PC-9 (cell line): ENCODE data around the gene CDK2. TPM values are rescaled to one million over a fixed set of nuclear protein-coding genes. Genes with fewer than 3 reads are reported as not detected.
A peak's percentile ranks its signal among the peaks of the same experiment; 100 is the strongest.

Experiments used
- BruUV-seq: library from RNA; stranded (reverse); fragments of 400-500 nt; replicated peaks from 2 replicates; lab custom pipeline; 2021; lab: Mats Ljungman, UMichigan
- CTCF ChIA-PET: fragments of 300-600 bp; sonication (Branson Sonifier 250); formaldehyde crosslinking; loops from one replicate; lab custom pipeline; 2022; ENCODE audit warnings: antibody characterized with exemption; lab: Charles Lee
- POLR2A ChIA-PET: fragments of 300-600 bp; sonication (Branson Sonifier 250); formaldehyde crosslinking; loops from one replicate; lab custom pipeline; 2022; ENCODE audit warnings: antibody characterized with exemption; ENCODE audit not compliant: unreplicated experiment; lab: Charles Lee
- DNase-seq, 2 experiments: peaks; one replicate each; pipeline versions ENCODE4 v3.0.0 to v3.0.0-alpha.2; 2015 to 2022; ENCODE audit warnings: mixed read lengths in 1 of 2
- H2AFZ ChIP-seq: fragments of 200-600 bp; sonication (generic); 2 replicates; pipeline ENCODE4 v1.8.1; 2017; ENCODE audit warnings: antibody characterized with exemption
- H3F3A ChIP-seq: fragments of 200-600 bp; sonication (generic); 2 replicates; pipeline ENCODE4 v1.8.1; 2017; ENCODE audit warnings: antibody characterized with exemption, mild to moderate bottlenecking, low read depth; ENCODE audit not compliant: insufficient read depth
- H3K27ac ChIP-seq: fragments of 200-600 bp; sonication (generic); 2 replicates; pipeline ENCODE4 v1.6.1; 2016; ENCODE audit warnings: mixed run types
- H3K27me3 ChIP-seq: fragments of 200-600 bp; sonication (generic); 2 replicates; pipeline ENCODE4 v1.6.1; 2016; ENCODE audit warnings: low read depth, mixed run types; ENCODE audit not compliant: insufficient read depth
- H3K36me3 ChIP-seq: fragments of 200-600 bp; sonication (generic); 2 replicates; pipeline ENCODE4 v1.6.1; 2016; ENCODE audit warnings: low read depth, mixed run types
- H3K4me1 ChIP-seq: fragments of 200-600 bp; sonication (generic); replicated peaks from 2 replicates; pipeline ENCODE4 v1.6.1; 2016; ENCODE audit warnings: mixed run types; ENCODE audit not compliant: insufficient read depth
- H3K4me2 ChIP-seq: fragments of 200-600 bp; sonication (generic); 2 replicates; pipeline ENCODE4 v1.6.1; 2017; ENCODE audit warnings: mixed run types
- H3K4me3 ChIP-seq: fragments of 200-600 bp; sonication (generic); 2 replicates; pipeline ENCODE4 v1.6.1; 2016; ENCODE audit warnings: mixed run types
- H3K79me2 ChIP-seq: fragments of 200-600 bp; sonication (generic); 2 replicates; pipeline ENCODE4 v1.6.1; 2017; ENCODE audit warnings: low read depth, mixed run types
- H3K9me2 ChIP-seq: fragments of 200-600 bp; sonication (generic); 2 replicates; pipeline ENCODE4 v1.8.1; 2017; ENCODE audit warnings: mild to moderate bottlenecking; ENCODE audit not compliant: insufficient read depth
- H3K9me3 ChIP-seq: fragments of 200-600 bp; sonication (generic); 2 replicates; pipeline ENCODE4 v1.8.1; 2016; ENCODE audit warnings: low read depth; ENCODE audit not compliant: insufficient read depth
- H4K20me1 ChIP-seq: fragments of 200-600 bp; sonication (generic); 2 replicates; pipeline ENCODE4 v1.8.1; 2017; ENCODE audit not compliant: insufficient read depth
- EZH2 ChIP-seq: fragments of 200-600 bp; sonication (generic); IDR thresholded peaks from 2 replicates; pipeline ENCODE4 v1.8.0; 2017; ENCODE audit warnings: antibody characterized with exemption, low read depth
- intact Hi-C: fragments of 100-400 bp; cut with micrococcal nuclease; formaldehyde crosslinking; loops from one replicate; pipeline ENCODE4 v1.10.0; 2022; ENCODE audit not compliant: unreplicated experiment
- total RNA-seq: library from RNA; stranded (reverse); gene quantifications from 2 replicates; pipeline ENCODE4 v1.2.3, GENCODE V29; 2021
- TF ChIP-seq, protein P1 (sequence below): fragments of 200-600 bp; sonication (generic); conservative IDR thresholded peaks from 2 replicates; pipeline ENCODE4 v1.6.1; 2017; ENCODE audit warnings: mixed run types, antibody characterized with exemption, mild to moderate bottlenecking, moderate library complexity

Gene CDK2
- total RNA-seq, 1 experiment from 2014 or later: 93.8 TPM

DNA sequence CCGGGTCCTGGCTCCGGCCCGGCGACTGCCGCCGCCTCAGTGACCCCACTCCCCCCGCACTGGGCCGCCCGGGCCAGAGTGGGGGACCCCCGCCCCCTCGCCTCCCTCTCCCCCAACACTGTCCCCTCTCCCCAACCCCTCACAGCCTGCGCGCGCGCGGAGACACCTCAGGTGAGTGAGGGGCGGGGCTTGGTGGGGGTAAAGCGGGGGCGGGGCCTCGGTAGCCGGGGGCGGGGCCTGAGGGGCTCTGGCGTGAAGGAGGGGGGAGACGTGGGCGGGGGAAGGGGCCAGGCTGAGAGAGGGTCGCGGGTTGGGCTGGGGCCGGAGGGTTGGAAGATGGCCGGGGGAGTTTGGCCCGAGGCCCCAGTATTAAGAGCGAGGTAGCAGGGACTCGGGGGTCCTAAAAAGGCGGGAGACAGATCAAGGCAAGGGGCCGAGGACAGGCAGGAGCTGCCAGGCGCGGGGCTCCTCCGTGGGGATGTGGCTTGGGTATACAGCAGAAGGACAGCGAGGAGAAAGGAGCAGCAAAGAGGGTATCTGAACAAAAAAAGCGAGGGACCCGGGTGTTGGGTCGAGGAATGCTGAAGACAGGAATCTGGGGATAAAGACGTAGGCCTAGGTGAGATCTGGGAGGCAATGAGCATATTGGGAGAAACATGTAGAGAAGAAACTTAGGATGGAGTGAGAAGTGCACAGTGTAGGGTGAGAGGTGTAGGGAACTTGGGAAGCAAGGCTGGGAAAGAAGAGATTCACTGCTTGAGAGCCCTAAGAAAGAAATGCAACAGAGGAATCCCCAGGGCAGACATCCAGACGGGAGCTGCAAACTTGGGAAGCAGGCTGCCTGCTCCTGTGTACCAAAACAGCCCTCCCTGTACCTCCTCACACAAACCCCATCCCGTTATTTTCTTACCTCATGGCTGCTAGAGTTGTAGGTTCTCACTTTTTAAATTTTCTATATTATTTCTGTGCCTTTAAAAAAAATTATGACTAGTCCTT is 41.2 kb downstream of the CDK2 start:
- Histone ChIP-seq H3F3A (peaks cover 25% of the 10 kb centered on the region), H3K79me2 (no peaks in the 10 kb centered on the region), H3K9me3 (no peaks in the 10 kb centered on the region), H3K36me3 (no peaks in the 10 kb centered on the region), H4K20me1 (no peaks in the 10 kb centered on the region), H3K27me3 (no peaks in the 10 kb centered on the region), H3K4me2 (peak overlapping the region; percentile 82), H3K9me2 (no peaks in the 10 kb centered on the region; the same call in 1 of the 2 replicates), H3K27ac (peak overlapping the region; percentile 52; the same call in 1 of the 2 replicates), H3K4me3 (peak overlapping the region; percentile 63), H2AFZ (peak overlapping the region; percentile 84; the same call in 1 of the 2 replicates), H3K4me1 (peaks cover 13% of the 10 kb centered on the region)
- intact Hi-C loops: no loop called here
- POLR2A ChIA-PET: interaction anchor here (0.6 to 1.2 kb wide), 4 partner anchors 11 to 629 kb away, joined by 6 to 10 read pairs (median 8); partner anchors contain the start of genes ORMDL2 and SUOX
- CTCF ChIA-PET: interaction anchor here (1.2 kb wide), 1 partner anchor 12 kb away, joined by 6 read pairs; no protein-coding TSS in a partner anchor
- TF ChIP-seq EZH2: no peak
- no TSS peak for BruUV-seq
- DNase-seq: peak in 1 of 2 experiments; percentile 65

DNA sequence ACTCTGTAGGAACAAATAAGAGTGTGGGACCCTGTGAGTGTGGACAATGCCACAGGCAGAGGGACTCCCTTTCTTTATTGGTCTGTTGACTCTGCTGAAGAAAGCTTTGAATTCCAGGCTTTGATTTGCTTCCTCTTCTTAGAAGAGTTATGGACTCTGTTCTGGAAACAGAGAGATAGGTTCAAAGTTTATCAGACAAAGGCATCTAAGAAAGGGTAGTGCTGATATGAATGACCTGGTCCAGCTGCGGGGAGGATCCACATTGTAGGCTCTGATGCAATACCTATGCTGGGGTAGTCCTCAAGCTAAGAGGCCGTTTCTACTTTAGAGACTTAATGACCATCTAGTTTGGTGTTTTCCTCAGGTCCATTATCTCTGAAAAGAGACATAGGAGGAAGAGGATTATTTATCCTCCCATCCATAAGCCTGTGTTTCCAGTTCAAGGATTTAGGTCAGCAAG is 43.5 kb downstream of the CDK2 start:
- Histone ChIP-seq H3K79me2 (no peaks in the 10 kb centered on the region), H3K9me2 (no peaks in the 10 kb centered on the region; the same call in 1 of the 2 replicates), H3K4me3 (no peak overlapping the region), H3F3A (peaks cover 25% of the 10 kb centered on the region), H3K36me3 (no peaks in the 10 kb centered on the region), H3K27me3 (no peaks in the 10 kb centered on the region), H3K9me3 (no peaks in the 10 kb centered on the region), H4K20me1 (no peaks in the 10 kb centered on the region), H3K4me1 (peaks cover 23% of the 10 kb centered on the region), H3K4me2 (no peak overlapping the region), H2AFZ (no peak overlapping the region), H3K27ac (no peak overlapping the region)
- POLR2A ChIA-PET: no interaction called here
- no peak for DNase-seq
- intact Hi-C loops: no loop called here
- CTCF ChIA-PET: interaction anchor here (0.9 kb wide), 1 partner anchor 19 kb away, joined by 4 read pairs; no protein-coding TSS in a partner anchor
- BruUV-seq: no TSS peak
- TF ChIP-seq, protein P1, sequence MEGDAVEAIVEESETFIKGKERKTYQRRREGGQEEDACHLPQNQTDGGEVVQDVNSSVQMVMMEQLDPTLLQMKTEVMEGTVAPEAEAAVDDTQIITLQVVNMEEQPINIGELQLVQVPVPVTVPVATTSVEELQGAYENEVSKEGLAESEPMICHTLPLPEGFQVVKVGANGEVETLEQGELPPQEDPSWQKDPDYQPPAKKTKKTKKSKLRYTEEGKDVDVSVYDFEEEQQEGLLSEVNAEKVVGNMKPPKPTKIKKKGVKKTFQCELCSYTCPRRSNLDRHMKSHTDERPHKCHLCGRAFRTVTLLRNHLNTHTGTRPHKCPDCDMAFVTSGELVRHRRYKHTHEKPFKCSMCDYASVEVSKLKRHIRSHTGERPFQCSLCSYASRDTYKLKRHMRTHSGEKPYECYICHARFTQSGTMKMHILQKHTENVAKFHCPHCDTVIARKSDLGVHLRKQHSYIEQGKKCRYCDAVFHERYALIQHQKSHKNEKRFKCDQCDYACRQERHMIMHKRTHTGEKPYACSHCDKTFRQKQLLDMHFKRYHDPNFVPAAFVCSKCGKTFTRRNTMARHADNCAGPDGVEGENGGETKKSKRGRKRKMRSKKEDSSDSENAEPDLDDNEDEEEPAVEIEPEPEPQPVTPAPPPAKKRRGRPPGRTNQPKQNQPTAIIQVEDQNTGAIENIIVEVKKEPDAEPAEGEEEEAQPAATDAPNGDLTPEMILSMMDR: no peak
- no peak for TF ChIP-seq EZH2

DNA sequence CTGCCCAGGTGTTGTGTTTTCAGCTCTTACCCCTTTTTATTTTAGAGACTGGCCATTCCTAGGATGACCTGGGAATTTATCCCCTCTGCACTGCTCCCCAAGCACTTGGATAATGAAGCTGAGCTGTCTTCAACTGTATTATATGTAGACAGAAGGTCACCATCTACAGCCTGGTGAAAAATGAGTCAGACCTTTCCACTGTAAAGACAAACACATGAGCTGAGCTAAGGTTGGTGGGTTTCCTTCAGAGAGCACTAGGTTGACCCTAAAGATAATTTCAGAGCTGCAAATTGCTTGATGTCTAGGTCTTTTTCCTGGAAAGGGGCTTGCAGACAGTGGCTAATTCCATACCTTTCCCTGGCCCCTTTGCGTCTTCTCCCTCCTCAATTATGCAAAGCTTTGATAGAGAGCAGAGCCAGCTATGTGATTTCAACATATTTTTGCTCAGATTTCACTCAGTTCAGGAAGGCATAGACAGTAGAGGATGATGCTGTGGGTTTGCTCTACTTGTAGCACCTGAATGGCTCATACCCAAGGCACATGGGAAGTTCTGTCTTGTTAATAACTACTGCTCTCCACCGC is 45.0 kb downstream of the CDK2 start:
- Histone ChIP-seq H3K27ac (no peak overlapping the region), H2AFZ (no peak overlapping the region), H3K36me3 (no peaks in the 10 kb centered on the region), H3K9me3 (no peaks in the 10 kb centered on the region), H3K27me3 (no peaks in the 10 kb centered on the region), H3F3A (peaks cover 12% of the 10 kb centered on the region; the same call in 1 of the 2 replicates), H4K20me1 (no peaks in the 10 kb centered on the region), H3K4me2 (no peak overlapping the region), H3K79me2 (no peaks in the 10 kb centered on the region), H3K9me2 (no peaks in the 10 kb centered on the region; the same call in 1 of the 2 replicates), H3K4me3 (no peak overlapping the region), H3K4me1 (peaks cover 10% of the 10 kb centered on the region)
- POLR2A ChIA-PET: no interaction called here
- CTCF ChIA-PET: no interaction called here
- DNase-seq: no peak
- BruUV-seq: no TSS peak
- TF ChIP-seq EZH2: no peak
- TF ChIP-seq, protein P1: no peak
- intact Hi-C loops: no loop called here
